H1 (cell line): ENCODE results near the gene ARCN1. TPM values are rescaled to one million over a fixed set of nuclear protein-coding genes. Genes with fewer than 3 reads are reported as not detected.

Source experiments
- CTCF ChIA-PET: fragments of 300-600 bp; sonication (Branson Sonifier 250); formaldehyde crosslinking; loops from one replicate; lab custom pipeline; 2021; ENCODE audit not compliant: partially characterized antibody; lab: Charles Lee
- POLR2A ChIA-PET: fragments of 300-600 bp; sonication (Branson Sonifier 250); formaldehyde crosslinking; loops from one replicate; lab custom pipeline; 2021; ENCODE audit warnings: inconsistent platforms; ENCODE audit not compliant: partially characterized antibody; lab: Charles Lee
- DNase-seq, 2 experiments: peaks; one replicate each; pipeline versions ENCODE4 v3.0.0 to v3.0.0-alpha.2; 2010 to 2022; ENCODE audit warnings: low spot score in 2 of 2, low read depth in 1 of 2, mixed read lengths in 1 of 2
- FAIRE-seq: peaks from 2 replicates; lab custom pipeline; 2011; peaks lifted over from hg19 to GRCh38; lab: Jason Lieb, UNC
- H2AFZ ChIP-seq: 2 replicates; pipeline ENCODE4 v1.8.1; 2012; ENCODE audit warnings: low read length, inconsistent platforms
- H2AK5ac ChIP-seq: 2 replicates; pipeline ENCODE4 v1.6.1; 2013; ENCODE audit warnings: low read depth, low read length
- H2BK120ac ChIP-seq: replicated peaks from 2 replicates; pipeline ENCODE3; 2013; ENCODE audit warnings: low read depth, low read length, inconsistent platforms
- H2BK12ac ChIP-seq: 2 replicates; pipeline ENCODE4 v1.6.1; 2013; ENCODE audit warnings: low read depth, low read length
- H2BK15ac ChIP-seq: 2 replicates; pipeline ENCODE4 v1.6.1; 2013; ENCODE audit warnings: low read length
- H2BK20ac ChIP-seq: 2 replicates; pipeline ENCODE4 v1.6.1; 2013; ENCODE audit warnings: low read length
- H2BK5ac ChIP-seq: 2 replicates; pipeline ENCODE4 v1.6.1; 2013; ENCODE audit warnings: low read depth, low read length
- H3K14ac ChIP-seq: 2 replicates; pipeline ENCODE4 v1.6.1; 2013; ENCODE audit warnings: inconsistent platforms; ENCODE audit not compliant: insufficient read length
- H3K18ac ChIP-seq: 2 replicates; pipeline ENCODE4 v1.6.1; 2013; ENCODE audit warnings: low read length; ENCODE audit errors: extremely low read depth
- H3K23ac ChIP-seq: 2 replicates; pipeline ENCODE4 v1.6.1; 2013; ENCODE audit warnings: inconsistent platforms; ENCODE audit not compliant: insufficient read length
- H3K23me2 ChIP-seq: 2 replicates; pipeline ENCODE4 v1.6.1; 2013; ENCODE audit warnings: low read depth, low read length
- H3K27ac ChIP-seq: 2 replicates; pipeline ENCODE4 v1.6.1; 2011; ENCODE audit warnings: low read depth, low read length, inconsistent platforms
- H3K27me3 ChIP-seq, 4 experiments: replicated peaks in 1 of 4; 1 replicate in 1 of 4; 2 replicates in 3 of 4; pipeline versions ENCODE4 v1.6.1 to v1.8.1; 2011 to 2013; ENCODE audit warnings: low read length in 3 of 4, mild to moderate bottlenecking in 3 of 4, inconsistent platforms in 2 of 4, mixed read lengths in 2 of 4, moderate library complexity in 1 of 4; ENCODE audit not compliant: control insufficient read depth in 3 of 4, insufficient read depth in 3 of 4; ENCODE audit errors: extremely low read depth in 1 of 4
- H3K36me3 ChIP-seq, 4 experiments: 2 replicates each; pipeline versions ENCODE4 v1.6.1 to v1.8.1; 2011 to 2013; ENCODE audit warnings: mild to moderate bottlenecking in 4 of 4, low read length in 3 of 4, moderate library complexity in 2 of 4, control low read depth in 1 of 4, inconsistent platforms in 1 of 4; ENCODE audit not compliant: insufficient read depth in 4 of 4, control insufficient read depth in 2 of 4
- H3K4ac ChIP-seq: replicated peaks from 2 replicates; pipeline ENCODE3; 2013; ENCODE audit warnings: low read length, low read depth, mixed read lengths, inconsistent platforms; ENCODE audit not compliant: insufficient read length
- H3K4me1 ChIP-seq, 4 experiments: replicated peaks in 1 of 4; 1 replicate in 1 of 4; 2 replicates in 3 of 4; pipeline versions ENCODE4 v1.6.1 to v1.8.1; 2011 to 2013; ENCODE audit warnings: low read length in 3 of 4, inconsistent platforms in 2 of 4, mixed read lengths in 1 of 4; ENCODE audit not compliant: insufficient read depth in 4 of 4, control insufficient read depth in 3 of 4
- H3K4me2 ChIP-seq, 2 experiments: 2 replicates each; pipeline versions ENCODE4 v1.6.1 to v1.8.1; 2011 to 2013; ENCODE audit warnings: low read depth in 2 of 2, low read length in 2 of 2, control low read depth in 1 of 2, inconsistent platforms in 1 of 2, mild to moderate bottlenecking in 1 of 2; ENCODE audit not compliant: insufficient read depth in 1 of 2
- H3K4me3 ChIP-seq, 4 experiments: fragments of 200-600, 300-600 bp in 1 of 4; sonication (generic), shearing (Covaris generic), sonication (Bioruptor Twin) in 1 of 4; 2 replicates each; pipeline versions ENCODE4 v1.5.1 to v1.8.1; 2011 to 2016; ENCODE audit warnings: low read length in 4 of 4, low read depth in 3 of 4, control low read depth in 2 of 4, inconsistent platforms in 2 of 4, mild to moderate bottlenecking in 2 of 4, mixed read lengths in 1 of 4, moderate library complexity in 1 of 4; ENCODE audit not compliant: insufficient read depth in 2 of 4; ENCODE audit errors: extremely low read depth in 1 of 4
- H3K56ac ChIP-seq: replicated peaks from 2 replicates; pipeline ENCODE3; 2013; ENCODE audit warnings: low read depth, mild to moderate bottlenecking, mixed read lengths, low read length, inconsistent platforms; ENCODE audit not compliant: insufficient read length
- H3K79me1 ChIP-seq: 2 replicates; pipeline ENCODE4 v1.6.1; 2013; ENCODE audit warnings: low read depth, low read length, control low read depth
- H3K79me2 ChIP-seq, 2 experiments: 2 replicates each; pipeline versions ENCODE4 v1.6.1 to v1.8.1; 2012 to 2013; ENCODE audit warnings: low read length in 2 of 2, mild to moderate bottlenecking in 2 of 2, inconsistent platforms in 1 of 2; ENCODE audit not compliant: insufficient read depth in 2 of 2, control insufficient read depth in 1 of 2
- H3K9ac ChIP-seq, 4 experiments: replicated peaks in 1 of 4; 1 replicate in 1 of 4; 2 replicates in 3 of 4; pipeline versions ENCODE4 v1.6.1 to v1.8.1; 2011 to 2013; ENCODE audit warnings: low read depth in 3 of 4, low read length in 3 of 4, control low read depth in 2 of 4, mild to moderate bottlenecking in 2 of 4, moderate library complexity in 2 of 4, inconsistent platforms in 1 of 4; ENCODE audit errors: extremely low read depth in 1 of 4
- H3K9me3 ChIP-seq, 2 experiments: 2 replicates each; pipeline versions ENCODE4 v1.6.1 to v1.8.1; 2012 to 2013; ENCODE audit warnings: mild to moderate bottlenecking in 2 of 2, moderate library complexity in 2 of 2, control low read depth in 1 of 2, inconsistent platforms in 1 of 2, low read depth in 1 of 2, low read length in 1 of 2, mixed read lengths in 1 of 2; ENCODE audit not compliant: insufficient read depth in 2 of 2
- H4K20me1 ChIP-seq, 2 experiments: replicated peaks in 1 of 2; 2 replicates each; pipeline versions ENCODE3 to v1.8.1; 2011 to 2013; ENCODE audit warnings: inconsistent platforms in 2 of 2, low read length in 2 of 2, mild to moderate bottlenecking in 1 of 2; ENCODE audit not compliant: insufficient read depth in 2 of 2, control insufficient read depth in 1 of 2
- H4K5ac ChIP-seq: 2 replicates; pipeline ENCODE4 v1.6.1; 2013; ENCODE audit warnings: low read length, low read depth, mixed read lengths, inconsistent platforms; ENCODE audit not compliant: insufficient read length
- H4K8ac ChIP-seq: 2 replicates; pipeline ENCODE4 v1.8.0; 2013; ENCODE audit warnings: mild to moderate bottlenecking, moderate library complexity, low read length, inconsistent platforms; ENCODE audit not compliant: insufficient read depth; ENCODE audit errors: extremely low read depth
- H4K91ac ChIP-seq: replicated peaks from 2 replicates; pipeline ENCODE3; 2013; ENCODE audit warnings: low read length, mixed read lengths, inconsistent platforms; ENCODE audit not compliant: insufficient read length
- POLR2AphosphoS5 ChIP-seq: IDR thresholded peaks from 2 replicates; pipeline ENCODE4 v1.6.1; 2011; ENCODE audit warnings: low read depth, low read length
- SAP30 ChIP-seq: fragments of 300-600 bp; sonication (generic); IDR thresholded peaks from 2 replicates; pipeline ENCODE4 v1.7.1; 2012; ENCODE audit warnings: low read length, moderate library complexity, mild to moderate bottlenecking, inconsistent platforms; ENCODE audit not compliant: insufficient read depth, insufficient replicate concordance
- WGBS, 2 experiments: shearing (Covaris generic) in 1 of 2; methylation state at CpG; one replicate each; pipeline versions ENCODE4 v1.1.6 to v1.1.7; 2013 to 2015; ENCODE audit warnings: low lambda C conversion rate in 2 of 2, mixed read lengths in 2 of 2, inconsistent platforms in 1 of 2, low coverage in 1 of 2, missing lambda C conversion rate in 1 of 2; ENCODE audit not compliant: insufficient replicate concordance in 2 of 2, insufficient coverage in 1 of 2, insufficient read length in 1 of 2; ENCODE audit errors: extremely low coverage in 1 of 2, missing lambda C conversion rate in 1 of 2; 5-methylcytosine and 5-hydroxymethylcytosine counted together
- polyA plus RNA-seq, 7 experiments: library from polyadenylated mRNA; depleted of rRNA in 3 of 7; stranded (reverse) in 5 of 7; unstranded in 2 of 7; fragments of >200 nt in 5 of 7; fragments of 200-250 nt in 2 of 7; gene quantifications; 1 replicate in 5 of 7; 2 replicates in 1 of 7; 4 replicates in 1 of 7; pipeline versions ENCODE4 v1.2.1 to v1.2.3, GENCODE V29; 2011 to 2013; ENCODE audit warnings: missing spikeins in 2 of 7, mixed read lengths in 2 of 7
- total RNA-seq: library from RNA; stranded (reverse); fragmentation: NEBNext Ultra II Directional; extraction: Animal tissue kit (Norgen Biotek cat#: 25700); gene quantifications from 2 replicates; pipeline ENCODE4 v1.2.1, GENCODE V29; 2021

ARCN1 gene
- total and polyA plus RNA-seq, 2 of the 8 experiments (the other 6 are each of a cell fraction or from before 2014, with no cell fraction given): 132 to 146 TPM

DNA sequence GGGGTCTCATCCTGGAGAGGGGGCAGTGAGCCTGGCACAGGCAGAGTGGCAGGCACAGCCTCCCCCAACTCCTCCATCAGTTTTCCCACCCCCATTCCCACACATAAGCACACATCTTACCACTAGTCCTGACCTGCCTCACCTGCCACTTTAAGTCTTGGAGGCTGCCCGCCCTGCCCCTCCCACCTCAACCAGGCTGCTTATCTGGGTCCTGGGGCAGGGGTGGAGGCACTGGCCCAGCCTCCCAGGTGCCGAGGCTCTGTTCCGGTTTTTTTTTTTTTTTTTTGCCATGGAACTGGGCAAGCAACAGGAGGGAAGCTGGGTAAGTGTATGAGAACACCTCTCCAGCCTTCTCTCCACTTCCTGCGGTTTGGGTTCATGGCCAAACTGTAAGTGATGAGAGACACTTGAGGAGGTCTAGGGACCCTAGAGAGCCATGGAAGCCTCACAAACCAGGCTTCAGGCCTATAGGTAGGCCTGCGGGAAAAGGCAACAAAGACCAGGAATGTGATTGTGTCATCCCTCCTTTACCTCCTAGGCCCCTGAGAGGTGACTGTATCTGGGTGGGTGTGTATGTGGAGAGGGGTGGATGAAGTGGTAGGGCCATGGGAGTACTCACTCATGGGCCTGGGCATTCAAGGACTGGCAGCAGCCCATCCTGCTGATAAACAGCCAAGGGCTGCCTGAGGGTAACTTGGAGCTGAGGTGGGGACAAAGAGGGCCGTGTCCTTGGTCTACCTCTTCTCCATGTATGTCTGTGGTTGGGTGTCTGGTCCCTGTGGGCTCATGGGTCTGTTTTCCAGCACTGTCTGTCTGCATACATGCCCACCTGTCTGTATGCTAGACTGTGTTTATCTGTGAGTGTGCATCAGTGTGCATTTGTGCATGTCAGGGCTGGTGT is 57.8 kb downstream of the ARCN1 start:
- Histone ChIP-seq H2BK12ac (no peak overlapping the region), H3K79me1 (peaks cover 6% of the 10 kb centered on the region), H3K4me2 (no peak overlapping the region), H3K56ac (no peak overlapping the region), H4K8ac (no peak overlapping the region), H2BK120ac (no peak overlapping the region), H3K27me3 (no peaks in the 10 kb centered on the region), H2AFZ (no peak overlapping the region), H3K36me3 (peaks cover 12 to 38% (median 28%) of the 10 kb centered on the region in 4 experiments), H3K14ac (no peak overlapping the region), H3K9me3 (no peaks in the 10 kb centered on the region), H3K79me2 (no peaks in the 10 kb centered on the region), H3K9ac (no peak overlapping the region), H3K23ac (no peak overlapping the region), H4K5ac (no peak overlapping the region), H2BK20ac (no peak overlapping the region), H3K4me3 (no peak overlapping the region), H2BK15ac (0 out of 2 replicates have a peak overlapping the region, but pooled peaks have one; percentile 53), H4K91ac (no peak overlapping the region), H3K27ac (no peak overlapping the region), H3K23me2 (peaks cover 5% of the 10 kb centered on the region; the same call in 1 of the 2 replicates), H3K4ac (no peak overlapping the region), H2AK5ac (no peak overlapping the region), H4K20me1 (peaks cover 0 to 20% of the 10 kb centered on the region in 2 experiments), H3K4me1 (peaks cover 4 to 12% (median 9%) of the 10 kb centered on the region in 4 experiments), H3K18ac (no peak overlapping the region), H2BK5ac (no peak overlapping the region)
- POLR2A ChIA-PET: interaction anchor here (0.7 to 25.8 kb wide), 2 partner anchors 15 to 29 kb away, joined by 3 to 574 read pairs; partner anchors contain the start of gene PHLDB1
- CTCF ChIA-PET: interaction anchor here (19.1 kb wide), 1 partner anchor 27 kb away, joined by 435 read pairs; the partner anchor contains the start of gene PHLDB1
- WGBS, 2 experiments: 96% methylated on average over 3 of the region's 6 CpGs; no CpG with 5 or more reads in 1 of the 2 experiments
- DNase-seq (no peak), FAIRE-seq (no peak)
- TF ChIP-seq SAP30: no peak
- 0 out of 2 replicates have a peak, but pooled peaks have one; percentile 27 for TF ChIP-seq POLR2AphosphoS5
